Limb (tissue), 2 donors: ENCODE measurements around the gene SMNDC1.
"Not testable (repeated sequence)": the region's sequence is repeated elsewhere in the genome, so short reads cannot be mapped to it uniquely, and the experiment has no call there.

Source experiments
- DNase-seq, 2 donors: peaks; one replicate each; pipeline ENCODE4 v3.0.0-alpha.2; 2016; ENCODE audit errors: extremely low spot score in 2 of 2

SMNDC1 gene

GRCh38 chr10:110252151-110252550, 52.6 kb downstream of the SMNDC1 start:
- no peak for DNase-seq

DNA sequence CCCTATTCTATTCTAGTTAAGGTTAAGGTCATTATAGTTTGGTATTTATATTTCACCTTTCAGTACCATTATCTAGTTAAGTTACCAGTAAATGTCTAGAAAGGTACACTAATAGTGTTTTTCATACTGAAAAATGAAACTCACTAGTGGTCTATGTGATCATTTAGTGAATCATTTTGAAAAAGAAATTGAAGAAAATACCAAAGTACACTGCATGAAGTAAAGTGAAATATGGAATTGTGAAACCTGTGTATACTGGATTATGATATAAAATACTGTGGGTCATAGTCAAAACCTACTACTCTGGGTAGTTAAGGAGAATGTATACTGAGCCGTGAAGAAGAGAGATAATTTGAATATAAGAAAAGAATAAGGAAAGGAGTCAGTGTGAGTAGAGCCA, 53.3 kb downstream of the SMNDC1 start:
- DNase-seq, result not testable (repeated sequence)

GRCh38 chr10:110249489-110249888, 55.2 kb downstream of the SMNDC1 start:
- DNase-seq, result not testable (repeated sequence)

GRCh38 chr10:110247833-110248232, 56.9 kb downstream of the SMNDC1 start:
- not testable (repeated sequence) for DNase-seq

GRCh38 chr10:110244550-110244949, 60.2 kb downstream of the SMNDC1 start:
- DNase-seq, result no peak

GRCh38 chr10:110242511-110242910, 62.2 kb downstream of the SMNDC1 start:
- no peak for DNase-seq

DNA sequence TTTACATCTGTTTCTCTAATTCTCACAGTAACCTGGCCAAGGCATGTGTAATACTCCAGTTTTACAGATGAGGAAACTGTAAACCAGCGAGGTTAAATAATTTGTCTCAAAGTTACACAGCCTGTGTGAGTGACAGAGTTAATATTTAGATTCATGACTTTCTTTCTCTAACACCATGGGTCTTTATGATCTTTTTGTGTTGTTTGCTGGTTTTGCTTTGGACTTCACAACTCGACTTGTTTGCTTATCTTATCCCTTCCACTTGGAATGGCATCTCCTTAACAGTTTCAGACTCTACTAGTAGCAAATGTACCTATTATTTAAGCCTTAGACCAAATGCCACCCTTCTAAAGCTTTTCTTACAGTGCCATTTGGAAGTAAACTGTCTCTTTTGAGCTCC, 62.9 kb downstream of the SMNDC1 start:
- DNase-seq, result no peak

DNA sequence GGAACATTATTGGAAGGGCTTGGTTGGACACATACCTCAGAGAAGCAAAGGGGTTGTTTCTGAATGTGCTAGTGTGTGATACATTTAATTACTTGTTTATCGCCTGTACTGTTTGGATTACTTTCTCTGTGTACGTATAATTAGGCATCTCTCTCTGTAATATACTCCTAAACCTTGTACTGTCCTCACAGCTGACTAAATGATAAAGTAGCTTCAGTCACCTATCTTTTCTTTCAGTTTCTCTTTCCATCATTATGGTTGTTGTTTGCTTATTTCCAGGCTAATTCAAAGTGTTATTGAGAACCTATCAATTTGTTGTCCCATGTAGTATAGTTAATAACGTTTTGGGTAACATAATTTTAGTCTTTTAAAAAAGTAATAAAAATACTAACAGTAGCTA, 63.3 kb downstream of the SMNDC1 start:
- no peak for DNase-seq
